ENCODE results near the gene GGCX. TPM values are rescaled to one million over a fixed set of nuclear protein-coding genes. Genes with fewer than 3 reads are reported as not detected.

The GGCX gene
- total and polyA plus RNA-seq, 2 of the 13 experiments (the other 11 are each of a cell fraction or from before 2014, with no cell fraction given) = 72.5 to 103 TPM

GRCh38 chr2:85602476-85603234 lies 41.4 kb upstream of the GGCX start, which contains the start of gene TMEM150A (continued):
- TF ChIP-seq SNRNP70 (IDR thresholded peaks at IDR 0.05; ENCODE audit: low read depth, low read length) (no peak), PAWR (CRISPR knock-in tag; IDR thresholded peaks at IDR 0.05; ENCODE audit: borderline replicate concordance) (no peak), ZNF556 (CRISPR knock-in tag; IDR thresholded peaks at IDR 0.05; ENCODE audit: borderline replicate concordance) (no peak), GMEB2 (CRISPR knock-in tag; IDR thresholded peaks at IDR 0.05; ENCODE audit: low read depth) (0 out of 2 replicates have a peak, but pooled peaks have one; percentile 49), ZNF367 (CRISPR knock-in tag; IDR thresholded peaks at IDR 0.05; ENCODE audit: borderline replicate concordance) (peak; percentile 100), ARID5B (CRISPR knock-in tag; IDR thresholded peaks at IDR 0.05) (peak; percentile 23; the same call in 1 of the 2 replicates), WIZ (CRISPR knock-in tag; IDR thresholded peaks at IDR 0.05) (peak; percentile 61; the same call in 1 of the 2 replicates), ZNF841 (CRISPR knock-in tag; IDR thresholded peaks at IDR 0.05; ENCODE audit: borderline replicate concordance) (no peak), SNAI1 (CRISPR knock-in tag; IDR thresholded peaks at IDR 0.05; ENCODE audit: borderline replicate concordance) (peak; percentile 93), MATR3 (CRISPR knock-in tag; IDR thresholded peaks at IDR 0.05) (no peak), HOXD1 (CRISPR knock-in tag; IDR thresholded peaks at IDR 0.05) (no peak; the same call in 1 of the 2 replicates), ZFP82 (CRISPR knock-in tag; IDR thresholded peaks at IDR 0.05; ENCODE audit: borderline replicate concordance) (peak; percentile 62; the same call in 1 of the 2 replicates), ZNF513 (CRISPR knock-in tag; conservative IDR thresholded peaks at IDR 0.05) (no peak), NFATC3 (CRISPR knock-in tag; IDR thresholded peaks at IDR 0.05) (peak; percentile 63; the same call in 1 of the 2 replicates), YEATS4 (CRISPR knock-in tag; IDR thresholded peaks at IDR 0.05; ENCODE audit: borderline replicate concordance) (peak; percentile 88; the same call in 1 of the 2 replicates), AHDC1 (CRISPR knock-in tag; IDR thresholded peaks at IDR 0.05; ENCODE audit: borderline replicate concordance) (no peak)

All from HepG2 (cell line).